Subcutaneous adipose tissue (tissue), 4 donors: ENCODE data around the gene PRR22. TPM values are rescaled to one million over a fixed set of nuclear protein-coding genes. Genes with fewer than 3 reads are reported as not detected.

Experiments used
- total RNA-seq, 4 donors: library from RNA; depleted of rRNA; stranded (reverse); fragments of >200 nt; gene quantifications; one replicate each; pipeline ENCODE4 v1.1.0, GENCODE V29; 2016
- TF ChIP-seq, protein P1 (sequence below): fragments of 450-650 bp; IDR thresholded peaks from one replicate; pipeline ENCODE4 v1.5.1; 2016; ENCODE audit warnings: low read depth, mild to moderate bottlenecking, control low read depth, antibody characterized with exemption, moderate library complexity

The PRR22 gene
- total RNA-seq, 4 donors from 2014 or later: 0.66 to 1.9 TPM; not detected in 2

DNA sequence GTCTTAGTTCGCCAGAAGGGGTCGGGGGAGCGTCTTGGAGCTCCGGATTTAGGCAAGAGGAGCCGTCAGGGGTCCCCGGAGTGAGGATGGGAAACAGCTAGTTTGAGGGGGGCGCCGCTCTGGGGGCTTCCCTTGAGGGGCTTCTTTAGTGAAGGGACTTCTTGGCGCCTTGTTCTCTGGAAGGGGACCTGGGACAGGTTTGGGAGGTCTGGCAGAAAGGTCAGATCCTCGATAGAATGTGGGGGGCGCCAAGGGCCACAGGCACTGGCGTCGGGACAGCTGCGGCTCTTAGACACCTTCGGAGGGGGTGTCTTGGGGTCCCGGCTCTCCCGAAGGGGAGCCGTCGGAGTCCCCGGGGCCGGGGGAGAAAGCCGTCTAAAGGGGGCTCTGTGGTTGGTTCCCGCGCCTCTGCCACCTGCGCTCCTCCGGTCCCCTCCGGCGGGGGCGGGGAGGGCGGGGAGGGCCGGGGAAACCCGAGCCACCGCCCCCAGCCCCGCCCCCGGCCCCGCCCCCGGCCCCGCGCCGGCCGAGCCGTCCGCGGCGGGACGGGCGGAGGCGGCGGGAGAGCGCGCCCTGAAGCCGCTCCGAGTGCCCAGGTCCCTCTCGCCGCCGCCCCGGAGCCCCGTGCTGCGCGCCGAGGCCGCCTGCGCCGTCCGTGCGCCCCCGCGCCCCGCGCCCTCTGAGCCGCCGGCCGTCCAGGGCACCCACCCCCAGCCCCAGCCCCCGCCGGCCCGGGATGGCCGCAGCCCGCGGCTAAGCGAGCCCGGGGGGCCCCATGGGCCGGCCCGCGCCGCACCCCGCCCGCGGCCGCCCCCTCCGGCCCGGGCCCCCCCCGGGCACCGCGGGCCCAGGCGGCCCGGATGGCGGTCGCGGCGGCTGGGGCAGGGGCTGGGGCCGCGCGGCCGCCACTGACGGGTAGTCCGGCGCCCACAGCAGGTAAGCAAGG is 20.2 kb upstream of the PRR22 start, which contains the start of gene NRTN:
NRTN (plus strand) TSS at position 552 of the 946 bp plus-strand sequence. CDS start 19,099 bp downstream, outside the sequence.
- TF ChIP-seq, protein P1, sequence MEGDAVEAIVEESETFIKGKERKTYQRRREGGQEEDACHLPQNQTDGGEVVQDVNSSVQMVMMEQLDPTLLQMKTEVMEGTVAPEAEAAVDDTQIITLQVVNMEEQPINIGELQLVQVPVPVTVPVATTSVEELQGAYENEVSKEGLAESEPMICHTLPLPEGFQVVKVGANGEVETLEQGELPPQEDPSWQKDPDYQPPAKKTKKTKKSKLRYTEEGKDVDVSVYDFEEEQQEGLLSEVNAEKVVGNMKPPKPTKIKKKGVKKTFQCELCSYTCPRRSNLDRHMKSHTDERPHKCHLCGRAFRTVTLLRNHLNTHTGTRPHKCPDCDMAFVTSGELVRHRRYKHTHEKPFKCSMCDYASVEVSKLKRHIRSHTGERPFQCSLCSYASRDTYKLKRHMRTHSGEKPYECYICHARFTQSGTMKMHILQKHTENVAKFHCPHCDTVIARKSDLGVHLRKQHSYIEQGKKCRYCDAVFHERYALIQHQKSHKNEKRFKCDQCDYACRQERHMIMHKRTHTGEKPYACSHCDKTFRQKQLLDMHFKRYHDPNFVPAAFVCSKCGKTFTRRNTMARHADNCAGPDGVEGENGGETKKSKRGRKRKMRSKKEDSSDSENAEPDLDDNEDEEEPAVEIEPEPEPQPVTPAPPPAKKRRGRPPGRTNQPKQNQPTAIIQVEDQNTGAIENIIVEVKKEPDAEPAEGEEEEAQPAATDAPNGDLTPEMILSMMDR: no peak

DNA sequence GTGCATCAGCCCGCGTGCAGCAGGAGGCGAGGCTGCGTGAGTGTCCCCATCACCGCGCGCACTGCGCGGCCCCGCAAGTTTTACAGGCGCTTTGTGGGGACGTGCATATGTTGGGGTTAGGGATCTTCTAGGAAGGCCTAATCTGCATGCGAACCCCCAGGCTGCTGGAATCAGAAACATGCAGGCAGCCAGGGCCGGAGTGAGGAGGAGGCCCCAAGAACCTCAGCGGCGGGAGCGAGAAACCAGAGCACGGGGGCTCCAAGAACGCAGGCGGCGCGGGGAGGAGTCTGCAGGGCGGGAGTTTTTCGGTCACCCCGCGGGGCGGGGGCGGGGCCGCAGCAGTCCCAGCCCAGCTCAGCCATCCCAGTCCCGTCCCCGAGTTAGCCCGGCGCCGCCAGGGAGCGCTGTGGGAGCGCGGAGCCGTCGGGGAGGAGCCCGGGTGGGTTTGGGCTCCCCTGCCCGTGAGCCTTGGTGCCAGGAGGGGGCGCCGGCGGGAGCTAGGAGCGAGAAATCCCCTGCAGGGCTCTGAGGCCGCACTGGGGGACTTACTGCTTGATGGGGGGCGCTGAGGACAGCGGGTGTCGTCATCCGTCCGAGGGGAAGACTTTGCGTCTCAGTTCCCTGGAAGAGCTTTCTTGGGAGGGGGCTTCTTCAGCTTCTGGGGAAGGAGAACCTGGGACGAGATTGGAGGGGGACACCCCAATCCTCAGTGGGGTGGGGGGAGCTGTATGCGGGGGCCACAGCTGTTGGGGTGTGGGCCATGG is 19.4 kb upstream of the PRR22 start:
- TF ChIP-seq, protein P1: no peak

DNA sequence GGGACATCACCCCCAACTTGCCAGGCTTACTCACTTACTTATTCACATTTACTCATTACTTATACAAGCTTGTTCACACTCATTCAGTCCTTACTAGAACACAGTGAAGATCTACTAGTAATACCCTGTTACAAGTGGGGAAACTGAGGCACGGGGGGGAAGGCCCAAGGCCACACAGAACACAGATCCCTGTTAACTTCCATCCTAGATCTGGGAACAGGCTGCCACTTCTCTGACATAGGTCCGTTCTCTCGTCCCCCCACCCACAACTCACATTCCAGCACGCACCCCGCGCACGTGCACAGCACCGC is 18.9 kb upstream of the PRR22 start:
- TF ChIP-seq, protein P1: no peak

DNA sequence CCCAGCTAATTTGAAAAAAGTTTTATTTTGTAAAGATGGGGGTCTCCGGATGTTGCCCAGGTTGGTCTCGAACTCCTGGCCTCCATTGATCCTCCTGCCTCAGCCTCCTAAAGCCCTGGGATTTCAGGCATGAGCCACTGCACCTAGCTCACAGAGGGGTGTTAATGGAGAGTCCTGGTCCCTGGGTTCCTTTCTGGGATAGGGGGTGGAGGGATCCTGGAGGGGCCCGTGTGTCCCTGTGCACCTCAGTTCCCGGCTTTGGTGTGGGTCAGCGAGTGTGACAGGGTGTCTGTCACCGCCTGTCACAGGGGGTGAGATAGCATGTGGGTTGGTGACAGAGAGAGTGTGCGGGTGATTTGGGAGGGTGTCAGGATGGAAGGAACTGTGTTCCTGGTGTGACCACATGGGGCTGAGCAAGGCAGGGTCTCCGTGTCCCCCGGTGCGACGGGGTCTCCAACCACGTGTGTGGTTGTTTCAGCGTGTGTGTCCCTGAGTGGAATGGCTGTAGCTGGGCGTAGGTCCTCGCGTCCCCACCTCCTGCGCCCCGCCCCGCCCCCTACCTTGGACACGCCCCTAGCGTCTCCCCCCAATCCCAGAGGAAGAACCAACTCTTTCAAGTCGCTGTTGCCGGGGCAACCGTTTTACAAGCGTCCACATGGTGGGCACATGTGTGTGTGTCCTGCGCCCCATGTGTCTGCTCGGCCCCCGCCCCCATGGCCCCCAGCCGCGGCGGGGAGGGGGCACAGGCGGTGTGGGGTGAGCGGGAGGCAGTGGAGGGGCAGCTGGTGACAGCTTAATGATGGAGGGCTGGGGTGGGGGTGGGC is 17.5 kb upstream of the PRR22 start:
- TF ChIP-seq, protein P1: no peak

DNA sequence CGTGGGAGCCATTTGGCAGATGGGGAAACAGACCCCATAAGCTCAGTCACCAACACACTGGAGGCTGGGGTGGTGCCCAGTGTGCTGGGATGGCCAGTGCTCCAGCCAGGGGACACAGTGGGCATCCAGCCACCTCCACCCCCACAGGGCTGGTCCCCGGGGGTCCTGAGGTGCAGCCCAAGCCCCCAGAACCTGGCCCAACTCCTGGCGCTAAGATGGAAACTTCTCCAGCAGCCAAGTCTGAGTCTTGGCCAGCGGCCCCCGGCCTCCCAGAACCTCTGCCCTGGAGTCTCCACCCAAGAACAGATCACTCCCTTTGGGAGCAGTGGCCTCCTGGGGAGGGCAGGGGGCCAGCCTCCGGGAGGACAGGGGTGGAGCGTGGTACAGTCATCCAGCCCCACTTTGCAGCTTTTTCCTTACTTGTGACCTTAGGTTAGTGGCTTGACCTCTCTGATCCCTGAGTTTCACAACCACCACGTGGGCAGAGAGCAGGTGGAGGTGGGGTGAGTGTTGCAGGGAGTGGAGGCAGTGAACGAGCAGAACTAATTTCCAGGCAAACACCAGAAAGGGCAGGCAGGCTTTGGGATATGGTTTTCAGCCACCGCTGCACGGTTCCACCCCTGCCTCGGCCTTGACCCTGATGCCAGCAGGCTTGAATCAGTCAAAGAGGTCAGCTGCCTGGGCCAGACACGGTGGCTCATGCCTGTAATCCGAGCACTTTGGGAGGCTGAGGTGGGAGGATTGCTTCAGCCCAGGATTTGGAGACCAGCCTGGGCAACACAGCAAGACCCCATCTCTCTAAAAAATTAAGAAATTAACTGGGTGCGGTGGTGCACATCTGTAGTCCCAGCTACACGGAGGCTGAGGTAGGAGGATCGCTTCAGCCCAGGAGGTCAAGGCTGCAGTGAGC is 16.1 kb upstream of the PRR22 start:
- TF ChIP-seq, protein P1: no peak
